GM12864 (cell line): ENCODE measurements around the gene GFRA4.

ENCODE experiments used
- DNase-seq: peaks from one replicate; pipeline ENCODE4 v3.0.0-alpha.2; 2011; ENCODE audit warnings: low read depth
- H3K4me3 ChIP-seq: 2 replicates; pipeline ENCODE4 v1.5.1; 2011; ENCODE audit warnings: mild to moderate bottlenecking, low read depth, low read length, control low read depth
- TF ChIP-seq, protein P1 (sequence below): IDR thresholded peaks from 2 replicates; pipeline ENCODE4 v1.5.1; 2011; ENCODE audit warnings: low read depth, mild to moderate bottlenecking, moderate library complexity, low read length, control low read depth, inconsistent platforms; ENCODE audit errors: missing control alignments

Gene GFRA4

DNA sequence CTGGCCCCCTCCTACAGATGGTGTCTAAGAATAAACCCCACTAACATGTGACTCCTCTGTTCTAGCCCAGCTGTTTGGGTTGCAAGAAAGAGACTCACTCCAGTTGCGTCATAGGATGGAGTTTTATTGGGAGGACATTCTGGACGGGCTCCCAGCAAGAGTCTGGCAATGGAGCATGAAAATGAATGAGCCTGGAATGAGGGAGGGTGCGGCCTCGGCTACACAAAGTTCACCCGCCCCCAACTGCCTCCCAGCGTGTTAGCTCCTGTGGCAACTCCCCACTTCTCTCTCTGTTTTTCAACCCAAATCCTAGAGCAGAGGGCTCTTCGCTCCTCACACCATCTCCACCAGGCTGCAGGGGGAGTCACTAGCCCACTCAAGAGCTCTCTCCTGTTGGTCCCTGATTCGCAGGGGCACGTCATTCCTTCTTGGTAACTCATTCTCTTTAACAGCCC, 23.7 kb upstream of the GFRA4 start:
- no peak for DNase-seq
- TF ChIP-seq, protein P1, sequence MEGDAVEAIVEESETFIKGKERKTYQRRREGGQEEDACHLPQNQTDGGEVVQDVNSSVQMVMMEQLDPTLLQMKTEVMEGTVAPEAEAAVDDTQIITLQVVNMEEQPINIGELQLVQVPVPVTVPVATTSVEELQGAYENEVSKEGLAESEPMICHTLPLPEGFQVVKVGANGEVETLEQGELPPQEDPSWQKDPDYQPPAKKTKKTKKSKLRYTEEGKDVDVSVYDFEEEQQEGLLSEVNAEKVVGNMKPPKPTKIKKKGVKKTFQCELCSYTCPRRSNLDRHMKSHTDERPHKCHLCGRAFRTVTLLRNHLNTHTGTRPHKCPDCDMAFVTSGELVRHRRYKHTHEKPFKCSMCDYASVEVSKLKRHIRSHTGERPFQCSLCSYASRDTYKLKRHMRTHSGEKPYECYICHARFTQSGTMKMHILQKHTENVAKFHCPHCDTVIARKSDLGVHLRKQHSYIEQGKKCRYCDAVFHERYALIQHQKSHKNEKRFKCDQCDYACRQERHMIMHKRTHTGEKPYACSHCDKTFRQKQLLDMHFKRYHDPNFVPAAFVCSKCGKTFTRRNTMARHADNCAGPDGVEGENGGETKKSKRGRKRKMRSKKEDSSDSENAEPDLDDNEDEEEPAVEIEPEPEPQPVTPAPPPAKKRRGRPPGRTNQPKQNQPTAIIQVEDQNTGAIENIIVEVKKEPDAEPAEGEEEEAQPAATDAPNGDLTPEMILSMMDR: no peak
- H3K4me3 ChIP-seq: no peak overlapping the region

DNA sequence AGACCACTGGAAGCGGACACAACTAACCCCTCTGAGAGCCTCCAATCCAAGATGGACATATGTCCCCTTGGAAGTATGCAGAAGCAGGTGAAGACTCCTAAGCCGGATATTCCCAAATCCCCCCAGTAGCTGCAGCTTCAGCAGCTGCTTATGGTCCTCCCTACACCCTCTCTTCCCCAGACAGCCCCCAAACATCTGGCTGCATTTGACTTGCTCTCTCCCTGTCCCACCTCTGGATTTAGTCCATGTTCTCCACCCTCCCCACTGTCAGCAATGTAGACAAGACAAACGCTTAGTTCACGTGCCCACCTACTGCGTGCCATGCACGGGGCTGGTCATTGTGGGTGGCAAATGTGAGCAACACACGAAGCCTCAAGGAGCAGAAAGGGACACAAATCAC, 23.2 kb upstream of the GFRA4 start:
- DNase-seq: no peak
- no peak overlapping the region for H3K4me3 ChIP-seq
- TF ChIP-seq, protein P1: no peak

DNA sequence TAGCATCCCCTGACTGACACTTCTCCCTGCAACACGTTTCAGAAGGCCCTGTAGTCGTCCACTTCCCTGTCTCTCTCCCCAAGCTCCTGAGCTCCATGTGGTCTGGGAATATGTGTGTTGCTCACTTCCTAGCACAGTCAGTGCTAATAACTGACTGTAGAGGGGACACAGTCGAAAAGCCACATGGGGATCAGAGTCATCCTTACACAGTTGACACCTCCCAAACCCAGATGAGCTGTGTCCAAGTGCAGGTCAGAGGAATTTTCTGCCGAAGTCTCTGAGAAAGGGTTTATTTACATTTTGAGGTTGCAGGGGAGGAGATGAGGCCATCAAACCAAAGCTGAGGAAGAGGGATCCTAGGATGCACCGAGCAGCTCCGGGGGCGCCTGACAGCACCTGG, 22.1 kb upstream of the GFRA4 start:
- TF ChIP-seq, protein P1: no peak
- DNase-seq: no peak
- H3K4me3 ChIP-seq: no peak overlapping the region

GRCh38 chr20:3681931-3682781, 19.0 kb upstream of the GFRA4 start, which contains the start of gene ADAM33:
TSS of gene ADAM33 (minus strand) at chr20:3682010. CDS start at chr20:3682004, 6 bp downstream.
- H3K4me3 ChIP-seq: no peak within 1 kb of the TSS
- DNase-seq: no peak
- TF ChIP-seq, protein P1: no peak

GRCh38 chr20:3681352-3681930, 18.2 kb upstream of the GFRA4 start:
- TF ChIP-seq, protein P1: no peak
- H3K4me3 ChIP-seq: no peak overlapping the region
- DNase-seq: no peak

DNA sequence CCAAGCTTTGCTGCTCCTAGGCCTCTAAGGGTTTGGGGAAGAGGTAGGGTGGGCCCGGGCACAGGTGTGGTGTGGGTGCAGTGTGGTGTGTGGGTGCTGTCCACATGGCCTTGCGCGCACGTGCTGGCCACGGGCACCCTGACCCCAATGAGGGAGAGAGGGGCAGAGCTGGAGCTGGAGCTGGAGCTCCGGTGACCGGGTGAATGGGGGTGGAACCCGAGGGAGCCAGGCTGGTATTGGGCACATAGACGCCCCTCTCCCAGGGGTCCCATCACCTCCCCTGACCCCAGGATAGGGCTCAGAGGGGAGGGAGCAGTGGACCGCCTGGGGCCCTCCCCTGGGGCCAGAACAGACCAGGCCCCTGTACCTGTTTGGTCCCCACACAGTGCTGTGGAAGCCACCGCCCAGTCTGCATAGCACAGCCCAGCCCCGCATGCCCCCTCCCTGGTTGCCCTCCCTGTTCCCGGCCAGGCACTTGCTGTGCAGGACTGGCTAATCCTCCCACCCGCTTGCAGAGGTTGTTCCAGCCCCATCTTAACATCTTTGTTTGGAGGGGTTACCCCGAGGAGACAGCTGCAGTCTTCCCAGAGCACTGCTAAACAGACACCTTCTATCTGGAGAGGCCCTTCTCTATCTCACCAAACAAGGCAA, 17.6 kb upstream of the GFRA4 start:
- DNase-seq: no peak
- TF ChIP-seq, protein P1: no peak
- H3K4me3 ChIP-seq: no peak overlapping the region
